ENCODE data around the gene CRYGA. TPM values are rescaled to one million over a fixed set of nuclear protein-coding genes. Genes with fewer than 3 reads are reported as not detected.

Gene CRYGA
- total RNA-seq, 4 donors from 2014 or later = not detected

DNA sequence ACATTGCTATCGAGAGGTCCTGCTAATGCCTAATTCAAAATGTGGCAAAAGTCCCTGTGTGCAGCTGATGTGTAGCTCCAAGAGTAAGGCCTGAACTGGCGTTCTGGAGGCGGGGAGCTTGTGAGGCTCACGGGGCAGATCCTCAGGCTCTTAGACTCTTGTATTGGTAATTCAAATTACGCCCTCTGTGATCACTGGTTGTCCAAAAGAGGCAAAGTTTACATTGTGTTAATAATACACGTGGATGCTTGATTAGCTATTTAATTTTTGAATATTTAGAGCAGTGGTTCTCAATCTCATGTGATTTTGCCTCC, 12.4 kb upstream of the CRYGA start:
- peaks cover 6% of the 10 kb centered on the region for H3K4me1 ChIP-seq
- no peak overlapping the region for H3K27ac ChIP-seq
- H3K27me3 ChIP-seq = no peaks in the 10 kb centered on the region
- no peaks in the 10 kb centered on the region for H3K9me3 ChIP-seq
- no peaks in the 10 kb centered on the region for H3K36me3 ChIP-seq
- H3K4me3 ChIP-seq = no peak overlapping the region
- DNase-seq (ENCODE audit: low spot score in 2 of 2) = no peak
- TF ChIP-seq CTCF (IDR thresholded peaks at IDR 0.05) (no peak), POLR2AphosphoS5 (IDR thresholded peaks at IDR 0.05) (no peak), EP300 (IDR thresholded peaks at IDR 0.05) (no peak), POLR2A (IDR thresholded peaks at IDR 0.05) (no peak)
- WGBS = 68% methylated on average over 6 of the region's 6 CpGs

GRCh38 chr2:208175069-208175839, 11.9 kb upstream of the CRYGA start:
- Histone ChIP-seq H3K4me1 (peaks cover 6% of the 10 kb centered on the region), H3K27ac (no peak overlapping the region), H3K27me3 (no peaks in the 10 kb centered on the region), H3K4me3 (no peak overlapping the region), H3K36me3 (no peaks in the 10 kb centered on the region), H3K9me3 (no peaks in the 10 kb centered on the region)
- TF ChIP-seq EP300 (IDR thresholded peaks at IDR 0.05) (no peak), CTCF (IDR thresholded peaks at IDR 0.05) (peak; percentile 48 to 84)
- WGBS = 44% methylated on average over 21 of the region's 21 CpGs
- DNase-seq (ENCODE audit: low spot score in 2 of 2) = peak; percentile 71 to 85

GRCh38 chr2:208174144-208174543, 10.8 kb upstream of the CRYGA start:
- no peaks in the 10 kb centered on the region for H3K27me3 ChIP-seq
- no peak overlapping the region for H3K27ac ChIP-seq
- no peak overlapping the region for H3K4me3 ChIP-seq
- TF ChIP-seq POLR2A (IDR thresholded peaks at IDR 0.05) (no peak), POLR2AphosphoS5 (IDR thresholded peaks at IDR 0.05) (no peak), CTCF (IDR thresholded peaks at IDR 0.05) (no peak), EP300 (IDR thresholded peaks at IDR 0.05) (no peak)
- no peaks in the 10 kb centered on the region for H3K9me3 ChIP-seq
- no peak for DNase-seq (ENCODE audit: low spot score in 2 of 2)
- H3K36me3 ChIP-seq = no peaks in the 10 kb centered on the region
- peaks cover 6% of the 10 kb centered on the region for H3K4me1 ChIP-seq
- 80% methylated on average over 9 of the region's 9 CpGs for WGBS

- H3K4me1 ChIP-seq = peaks cover 6% of the 10 kb centered on the region
- H3K36me3 ChIP-seq = no peaks in the 10 kb centered on the region
- H3K27me3 ChIP-seq = no peaks in the 10 kb centered on the region
- H3K9me3 ChIP-seq = no peaks in the 10 kb centered on the region
- H3K4me3 ChIP-seq = no peak overlapping the region
- DNase-seq (ENCODE audit: low spot score in 2 of 2) = no peak
- TF ChIP-seq CTCF (IDR thresholded peaks at IDR 0.05) (no peak), EP300 (IDR thresholded peaks at IDR 0.05) (no peak), POLR2A (IDR thresholded peaks at IDR 0.05) (no peak), POLR2AphosphoS5 (IDR thresholded peaks at IDR 0.05) (no peak)
- 69% methylated on average over 4 of the region's 4 CpGs for WGBS
- H3K27ac ChIP-seq = no peak overlapping the region
These were observed 8.7 kb upstream of the CRYGA start for GRCh38 chr2:208172125-208172524.

GRCh38 chr2:208164951-208165755, 1.8 kb upstream of the CRYGA start:
- H3K4me3 ChIP-seq = no peak overlapping the region
- no peaks in the 10 kb centered on the region for H3K36me3 ChIP-seq
- TF ChIP-seq POLR2A (IDR thresholded peaks at IDR 0.05) = no peak
- TF ChIP-seq EP300 (IDR thresholded peaks at IDR 0.05) = no peak
- no peak for TF ChIP-seq CTCF (IDR thresholded peaks at IDR 0.05)
- no peak for TF ChIP-seq POLR2AphosphoS5 (IDR thresholded peaks at IDR 0.05)
- WGBS = 54% methylated on average over 2 of the region's 2 CpGs
- H3K27me3 ChIP-seq = no peaks in the 10 kb centered on the region
- no peaks in the 10 kb centered on the region for H3K9me3 ChIP-seq
- H3K27ac ChIP-seq = no peak overlapping the region
- DNase-seq (ENCODE audit: low spot score in 2 of 2) = no peak
- no peaks in the 10 kb centered on the region for H3K4me1 ChIP-seq

All from suprapubic skin (tissue), 4 donors.